PFSK-1 (cell line): ENCODE results near the gene FAM13A.

Source experiments
- FOXP2 ChIP-seq: optimal IDR thresholded peaks from 2 replicates; pipeline ENCODE3; 2011; ENCODE audit warnings: borderline replicate concordance, control low read depth, inconsistent platforms; ENCODE audit not compliant: insufficient read depth; ENCODE audit errors: extremely low read length, extremely low read depth
- POLR2AphosphoS5 ChIP-seq: IDR thresholded peaks from 2 replicates; pipeline ENCODE4 v1.6.1; 2012; ENCODE audit warnings: low read depth, mild to moderate bottlenecking, control low read depth, low read length, moderate library complexity
- REST ChIP-seq, 2 experiments: IDR thresholded peaks; 2 replicates each; pipeline versions ENCODE4 v1.6.1 to v1.8.0; 2011 to 2012; ENCODE audit warnings: low read depth in 2 of 2, low read length in 2 of 2, control low read depth in 1 of 2, inconsistent platforms in 1 of 2, mild to moderate bottlenecking in 1 of 2, moderate library complexity in 1 of 2; ENCODE audit not compliant: insufficient read depth in 1 of 2
- SIN3A ChIP-seq: IDR thresholded peaks from 2 replicates; pipeline ENCODE4 v1.6.1; 2012; ENCODE audit warnings: mild to moderate bottlenecking, low read length, moderate library complexity, borderline replicate concordance; ENCODE audit not compliant: insufficient read depth
- TAF1 ChIP-seq: IDR thresholded peaks from 2 replicates; pipeline ENCODE4 v1.6.1; 2012; ENCODE audit warnings: low read length, control low read depth, borderline replicate concordance; ENCODE audit not compliant: insufficient read depth

Gene FAM13A

GRCh38 chr4:88724406-88724805 lies 332.6 kb downstream of the FAM13A start:
- TF ChIP-seq POLR2AphosphoS5 (no peak), TAF1 (no peak), SIN3A (no peak), FOXP2 (no peak), REST (IDR thresholded peaks at IDR 0.05; ENCODE audit: insufficient read depth in 1 of 2, low read depth in 2 of 2, low read length in 2 of 2) (no peak)

- TF ChIP-seq FOXP2 (no peak), SIN3A (no peak)
Observed at GRCh38 chr4:88722828-88723227, 334.2 kb downstream of the FAM13A start.

GRCh38 chr4:88722276-88722780 lies 334.7 kb downstream of the FAM13A start:
- no peak for TF ChIP-seq TAF1
- TF ChIP-seq REST (IDR thresholded peaks at IDR 0.05; ENCODE audit: insufficient read depth in 1 of 2, low read depth in 2 of 2, low read length in 2 of 2), result no peak
- no peak for TF ChIP-seq SIN3A
- TF ChIP-seq FOXP2, result no peak
- no peak for TF ChIP-seq POLR2AphosphoS5

GRCh38 chr4:88720451-88721428 lies 336.2 kb downstream of the FAM13A start:
- TF ChIP-seq REST (IDR thresholded peaks at IDR 0.05; ENCODE audit: insufficient read depth in 1 of 2, low read depth in 2 of 2, low read length in 2 of 2) (no peak), TAF1 (no peak), POLR2AphosphoS5 (no peak), FOXP2 (no peak), SIN3A (no peak)

GRCh38 chr4:88719381-88719780 lies 337.6 kb downstream of the FAM13A start:
- TF ChIP-seq POLR2AphosphoS5 (no peak), FOXP2 (no peak)

GRCh38 chr4:88718098-88718497 lies 338.9 kb downstream of the FAM13A start:
- TF ChIP-seq REST (IDR thresholded peaks at IDR 0.05; ENCODE audit: insufficient read depth in 1 of 2, low read depth in 2 of 2, low read length in 2 of 2) (no peak), POLR2AphosphoS5 (no peak), SIN3A (no peak), TAF1 (no peak), FOXP2 (no peak)
